SK-N-SH treated with all-trans-retinoic acid at 6 μM for 48 hours (cell line): Measurements from ENCODE around the gene GPRIN1.

ENCODE experiments used
- BACH2 ChIP-seq: fragments of 250-450 bp; sonication (Bioruptor Pico); IDR thresholded peaks from 2 replicates; pipeline ENCODE4 v1.9.0; 2021; ENCODE audit warnings: mild to moderate bottlenecking, borderline replicate concordance
- ESRRG ChIP-seq: fragments of 250-450 bp; sonication (Bioruptor Pico); IDR thresholded peaks from 2 replicates; pipeline ENCODE4 v1.6.1; 2021; ENCODE audit warnings: mild to moderate bottlenecking
- GLIS3 ChIP-seq: fragments of 250-450 bp; sonication (Bioruptor Pico); IDR thresholded peaks from 2 replicates; pipeline ENCODE4 v1.5.0; 2020; ENCODE audit warnings: mild to moderate bottlenecking, moderate library complexity
- RARB ChIP-seq: fragments of 250-450 bp; sonication (Bioruptor Pico); IDR thresholded peaks from 2 replicates; pipeline ENCODE4 v1.8.0; 2021; ENCODE audit warnings: mild to moderate bottlenecking, moderate library complexity
- SNAI2 ChIP-seq: fragments of 250-450 bp; sonication (Bioruptor Pico); IDR thresholded peaks from 2 replicates; pipeline ENCODE4 v1.5.0; 2020; ENCODE audit warnings: mild to moderate bottlenecking, moderate library complexity
- TCF4 ChIP-seq: fragments of 250-450 bp; sonication (Bioruptor Pico); IDR thresholded peaks from 2 replicates; pipeline ENCODE4 v1.8.0; 2021; ENCODE audit warnings: mild to moderate bottlenecking, moderate library complexity, borderline replicate concordance
- ZNF8 ChIP-seq: fragments of 450-650 bp; formaldehyde crosslinking; IDR thresholded peaks from 2 replicates; pipeline ENCODE4 v1.5.0; 2020; ENCODE audit warnings: mild to moderate bottlenecking, moderate library complexity
- TF ChIP-seq, protein P1 (sequence below): fragments of 250-450 bp; sonication (Bioruptor Pico); IDR thresholded peaks from 2 replicates; pipeline ENCODE4 v1.5.1; 2020; ENCODE audit warnings: low read depth, mild to moderate bottlenecking, moderate library complexity
- TF ChIP-seq, protein P2 (sequence below): fragments of 250-450 bp; sonication (Bioruptor Pico); IDR thresholded peaks from 2 replicates; pipeline ENCODE4 v1.5.1; 2021; ENCODE audit warnings: mild to moderate bottlenecking, moderate library complexity
- TF ChIP-seq, protein P3 (sequence below): fragments of 250-450 bp; sonication (Bioruptor Pico); IDR thresholded peaks from 2 replicates; pipeline ENCODE4 v1.8.0; 2021; ENCODE audit warnings: low read depth, mild to moderate bottlenecking, moderate library complexity, borderline replicate concordance

DNA sequence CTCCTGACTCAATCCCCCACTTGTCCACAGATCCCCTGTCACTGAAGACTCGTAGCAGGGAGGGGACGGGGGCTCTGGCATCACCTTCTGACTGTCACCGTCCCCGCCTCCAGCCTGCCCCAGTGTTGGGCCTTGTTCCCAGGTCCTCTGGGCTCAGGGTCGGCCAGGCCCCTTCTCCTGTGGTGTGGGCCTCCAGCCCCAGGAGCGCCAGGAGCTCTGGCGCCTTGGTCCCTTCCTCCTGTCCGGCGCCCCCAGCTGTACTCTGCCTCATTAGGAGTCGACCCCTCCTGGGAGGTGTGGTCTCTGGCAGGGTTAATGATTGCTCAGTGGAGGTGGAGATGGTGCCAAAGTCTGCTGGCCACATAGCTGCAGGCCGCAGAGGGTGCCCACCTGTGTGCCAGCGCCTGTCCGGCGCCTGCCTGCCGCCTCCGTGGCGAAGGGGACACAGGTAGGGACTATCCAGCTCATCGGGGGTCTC lies 61.0 kb downstream of the GPRIN1 start, which contains the start of gene CDHR2:
- TF ChIP-seq TCF4 (CRISPR knock-in tag) = no peak
- TF ChIP-seq, protein P1, sequence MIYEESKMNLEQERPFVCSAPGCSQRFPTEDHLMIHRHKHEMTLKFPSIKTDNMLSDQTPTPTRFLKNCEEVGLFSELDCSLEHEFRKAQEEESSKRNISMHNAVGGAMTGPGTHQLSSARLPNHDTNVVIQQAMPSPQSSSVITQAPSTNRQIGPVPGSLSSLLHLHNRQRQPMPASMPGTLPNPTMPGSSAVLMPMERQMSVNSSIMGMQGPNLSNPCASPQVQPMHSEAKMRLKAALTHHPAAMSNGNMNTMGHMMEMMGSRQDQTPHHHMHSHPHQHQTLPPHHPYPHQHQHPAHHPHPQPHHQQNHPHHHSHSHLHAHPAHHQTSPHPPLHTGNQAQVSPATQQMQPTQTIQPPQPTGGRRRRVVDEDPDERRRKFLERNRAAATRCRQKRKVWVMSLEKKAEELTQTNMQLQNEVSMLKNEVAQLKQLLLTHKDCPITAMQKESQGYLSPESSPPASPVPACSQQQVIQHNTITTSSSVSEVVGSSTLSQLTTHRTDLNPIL (CRISPR knock-in tag) = no peak
- no peak for TF ChIP-seq ESRRG
- TF ChIP-seq ZNF8 (CRISPR knock-in tag) = no peak
- no peak for TF ChIP-seq SNAI2
- no peak for TF ChIP-seq RARB (CRISPR knock-in tag)
- TF ChIP-seq, protein P2, sequence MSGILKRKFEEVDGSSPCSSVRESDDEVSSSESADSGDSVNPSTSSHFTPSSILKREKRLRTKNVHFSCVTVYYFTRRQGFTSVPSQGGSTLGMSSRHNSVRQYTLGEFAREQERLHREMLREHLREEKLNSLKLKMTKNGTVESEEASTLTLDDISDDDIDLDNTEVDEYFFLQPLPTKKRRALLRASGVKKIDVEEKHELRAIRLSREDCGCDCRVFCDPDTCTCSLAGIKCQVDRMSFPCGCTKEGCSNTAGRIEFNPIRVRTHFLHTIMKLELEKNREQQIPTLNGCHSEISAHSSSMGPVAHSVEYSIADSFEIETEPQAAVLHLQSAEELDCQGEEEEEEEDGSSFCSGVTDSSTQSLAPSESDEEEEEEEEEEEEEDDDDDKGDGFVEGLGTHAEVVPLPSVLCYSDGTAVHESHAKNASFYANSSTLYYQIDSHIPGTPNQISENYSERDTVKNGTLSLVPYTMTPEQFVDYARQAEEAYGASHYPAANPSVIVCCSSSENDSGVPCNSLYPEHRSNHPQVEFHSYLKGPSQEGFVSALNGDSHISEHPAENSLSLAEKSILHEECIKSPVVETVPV = no peak
- TF ChIP-seq BACH2 (CRISPR knock-in tag) = no peak
- TF ChIP-seq GLIS3 (CRISPR knock-in tag) = no peak
- TF ChIP-seq, protein P3, sequence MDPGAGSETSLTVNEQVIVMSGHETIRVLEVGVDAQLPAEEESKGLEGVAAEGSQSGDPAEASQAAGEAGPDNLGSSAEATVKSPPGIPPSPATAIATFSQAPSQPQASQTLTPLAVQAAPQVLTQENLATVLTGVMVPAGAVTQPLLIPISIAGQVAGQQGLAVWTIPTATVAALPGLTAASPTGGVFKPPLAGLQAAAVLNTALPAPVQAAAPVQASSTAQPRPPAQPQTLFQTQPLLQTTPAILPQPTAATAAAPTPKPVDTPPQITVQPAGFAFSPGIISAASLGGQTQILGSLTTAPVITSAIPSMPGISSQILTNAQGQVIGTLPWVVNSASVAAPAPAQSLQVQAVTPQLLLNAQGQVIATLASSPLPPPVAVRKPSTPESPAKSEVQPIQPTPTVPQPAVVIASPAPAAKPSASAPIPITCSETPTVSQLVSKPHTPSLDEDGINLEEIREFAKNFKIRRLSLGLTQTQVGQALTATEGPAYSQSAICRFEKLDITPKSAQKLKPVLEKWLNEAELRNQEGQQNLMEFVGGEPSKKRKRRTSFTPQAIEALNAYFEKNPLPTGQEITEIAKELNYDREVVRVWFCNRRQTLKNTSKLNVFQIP (CRISPR knock-in tag) = no peak
